GM19372 (cell line): ENCODE data around the gene GALNT2.

Experiments
- ATAC-seq: cut with Tn5 transposase; IDR thresholded peaks from one replicate; pipeline ENCODE4 v1.9.1; 2021; ENCODE audit warnings: mild to moderate bottlenecking, low read depth, moderate library complexity; ENCODE audit not compliant: unreplicated experiment

The GALNT2 gene

DNA sequence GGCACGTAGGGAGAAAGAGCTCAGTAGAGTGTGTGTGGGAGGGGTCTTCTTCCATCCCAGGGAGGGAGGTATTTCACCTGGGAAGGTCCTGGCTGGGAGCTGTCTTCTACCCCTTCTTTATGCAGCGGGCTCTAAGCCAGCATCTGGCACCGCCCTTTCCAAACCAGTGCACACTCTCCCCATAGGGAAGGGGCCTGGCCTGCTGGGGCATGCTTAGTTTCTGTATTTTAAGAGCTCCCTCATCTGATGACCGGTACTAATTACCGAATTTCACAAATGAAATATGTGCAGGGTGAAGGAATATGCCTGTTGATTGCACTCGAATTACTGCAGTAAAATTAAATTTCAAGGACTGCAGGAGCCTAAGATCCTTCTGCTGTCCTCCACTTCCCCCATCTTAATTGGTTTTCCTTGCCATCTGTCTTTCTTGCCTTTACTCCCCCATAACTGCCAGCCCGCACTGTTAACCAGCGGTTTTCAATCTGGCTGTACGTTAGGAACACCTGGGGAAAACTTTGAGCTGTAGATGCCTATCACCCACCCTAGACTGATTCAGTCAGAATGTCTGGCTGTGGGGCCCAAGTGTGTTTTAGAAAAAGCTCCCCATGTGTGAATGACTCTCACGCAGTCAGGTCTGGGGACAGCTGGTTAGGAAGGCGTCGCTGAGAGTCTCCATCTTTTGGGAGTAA, 20.1 kb downstream of the GALNT2 start:
- no peak for ATAC-seq

- no peak for ATAC-seq
Measured at GRCh38 chr1:230087717-230088105, 20.7 kb downstream of the GALNT2 start.

DNA sequence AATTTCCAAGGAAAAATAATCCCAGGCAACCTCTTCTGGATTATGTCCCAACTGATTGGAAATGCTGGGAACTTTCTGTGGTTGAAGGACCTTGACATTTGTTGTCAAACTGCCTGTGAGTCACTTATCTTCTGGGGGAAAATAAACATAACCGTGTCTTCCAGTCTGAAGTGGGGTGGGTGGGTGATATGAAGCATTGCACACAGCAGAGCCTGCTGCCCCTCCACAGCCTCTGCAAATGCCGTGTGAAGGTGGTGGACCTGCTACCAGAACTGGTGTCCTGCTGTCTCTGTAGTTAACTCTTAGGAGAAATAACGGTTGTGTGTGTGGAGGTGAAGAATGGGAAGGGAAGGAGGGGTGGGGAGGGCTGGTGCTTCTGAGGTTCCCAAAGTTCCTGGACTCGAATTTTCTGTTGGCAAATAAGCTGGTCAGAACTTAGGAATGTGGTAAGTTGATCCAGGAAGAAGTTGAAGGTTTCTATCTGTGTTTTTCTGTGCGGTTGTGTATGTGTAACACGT, 23.2 kb downstream of the GALNT2 start:
- no peak for ATAC-seq

GRCh38 chr1:230091473-230092231, 24.6 kb downstream of the GALNT2 start:
- ATAC-seq: no peak

- no peak for ATAC-seq
Measured at GRCh38 chr1:230094746-230095145, 27.7 kb downstream of the GALNT2 start.

DNA sequence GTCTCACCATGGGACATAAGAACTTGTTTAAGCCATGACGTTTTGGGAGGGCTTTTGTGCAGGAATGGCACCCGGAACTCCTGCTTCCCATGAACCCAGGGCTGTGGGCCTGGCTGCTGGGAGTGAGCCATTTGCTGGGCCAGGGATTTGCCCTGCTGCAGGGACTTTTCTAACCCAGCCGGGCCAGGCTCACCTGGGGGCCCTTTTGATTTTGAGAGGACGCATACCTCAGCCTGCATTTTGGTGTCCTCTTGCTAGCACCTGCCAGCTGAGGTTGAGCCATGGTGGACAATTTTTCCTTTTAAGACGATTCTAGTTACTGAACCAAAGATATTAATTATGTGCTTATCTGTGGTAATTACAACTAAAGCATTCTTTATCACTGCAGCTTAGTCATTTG, 28.9 kb downstream of the GALNT2 start:
- no peak for ATAC-seq

DNA sequence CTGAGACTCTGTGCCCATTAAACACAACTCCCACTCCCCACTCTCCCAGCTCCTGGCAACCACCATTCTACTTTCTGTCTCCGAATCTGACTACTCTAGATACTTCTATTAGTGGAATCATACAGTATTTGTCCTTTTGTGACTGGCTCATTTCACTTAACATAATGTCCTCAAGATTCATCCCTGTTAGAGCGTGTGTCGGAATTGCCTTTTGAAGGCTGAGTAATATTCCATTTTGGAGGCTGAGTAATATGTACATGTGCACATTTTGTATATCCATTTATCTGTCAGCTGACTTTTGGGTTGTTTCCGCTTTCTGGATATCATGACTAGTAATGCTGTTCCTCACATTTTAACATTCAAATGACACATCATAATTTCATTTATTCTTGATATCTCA, 30.3 kb downstream of the GALNT2 start:
- ATAC-seq: no peak

GRCh38 chr1:230098723-230099122, 31.7 kb downstream of the GALNT2 start:
- no peak for ATAC-seq

DNA sequence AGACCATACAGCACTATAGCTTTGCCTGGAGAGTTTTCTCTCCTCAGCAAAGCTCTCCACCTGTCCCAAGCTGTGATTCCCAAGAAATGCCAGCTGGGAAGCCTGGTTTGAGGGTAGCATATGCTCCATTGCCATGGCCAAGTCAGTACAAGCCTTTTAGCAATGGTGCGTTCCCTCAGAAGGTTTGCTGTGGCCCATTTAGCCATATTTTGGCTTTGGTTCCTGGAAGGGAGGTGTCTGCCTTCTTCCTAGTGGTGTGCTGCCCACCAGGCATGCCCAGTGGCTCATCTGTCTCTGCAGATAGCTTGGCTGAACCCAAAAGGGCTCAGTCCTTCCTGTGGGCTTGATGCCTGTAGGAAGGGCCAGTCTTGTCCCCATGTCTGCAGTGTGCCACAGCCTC, 32.4 kb downstream of the GALNT2 start:
- no peak for ATAC-seq

GRCh38 chr1:230100932-230101331, 33.9 kb downstream of the GALNT2 start:
- no peak for ATAC-seq

DNA sequence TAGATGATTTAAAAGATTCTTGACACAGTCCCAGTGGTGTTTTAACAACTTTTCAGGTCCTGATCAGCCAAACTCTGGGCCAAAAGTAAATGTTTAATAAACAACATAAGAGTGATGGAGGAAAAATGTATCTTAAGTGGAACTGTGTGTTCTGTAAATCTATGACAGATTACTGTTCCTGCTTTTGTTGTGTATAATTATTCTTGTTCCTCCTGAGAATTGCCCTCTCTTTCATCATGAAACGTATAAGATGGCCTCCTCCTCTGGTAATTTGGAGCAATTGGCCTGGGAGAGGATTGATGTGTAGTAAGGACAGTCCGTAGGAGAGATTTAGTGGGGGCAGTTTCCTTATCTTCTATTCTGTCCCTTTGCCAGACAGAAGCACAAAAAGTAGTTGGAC, 34.5 kb downstream of the GALNT2 start:
- no peak for ATAC-seq

DNA sequence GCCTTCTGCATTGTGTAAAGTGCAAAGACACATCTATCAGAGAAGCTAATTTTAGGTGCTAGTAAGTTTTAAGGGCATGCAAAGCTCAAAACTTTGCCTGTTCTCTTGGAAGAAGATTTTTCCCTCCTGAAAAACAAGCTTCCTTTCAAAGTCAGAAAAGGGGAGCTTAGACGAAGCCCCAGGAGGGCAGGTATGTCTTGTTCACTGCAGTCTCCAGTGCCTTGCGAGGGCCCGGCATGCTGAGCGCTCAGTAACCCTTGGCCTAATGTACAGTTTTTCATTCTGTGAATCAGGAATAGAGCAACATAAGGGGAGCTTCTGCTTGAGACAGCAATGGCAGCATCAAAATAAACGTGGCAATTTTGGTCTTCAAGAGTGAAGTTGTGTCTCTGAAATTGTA, 35.0 kb downstream of the GALNT2 start:
- no peak for ATAC-seq

DNA sequence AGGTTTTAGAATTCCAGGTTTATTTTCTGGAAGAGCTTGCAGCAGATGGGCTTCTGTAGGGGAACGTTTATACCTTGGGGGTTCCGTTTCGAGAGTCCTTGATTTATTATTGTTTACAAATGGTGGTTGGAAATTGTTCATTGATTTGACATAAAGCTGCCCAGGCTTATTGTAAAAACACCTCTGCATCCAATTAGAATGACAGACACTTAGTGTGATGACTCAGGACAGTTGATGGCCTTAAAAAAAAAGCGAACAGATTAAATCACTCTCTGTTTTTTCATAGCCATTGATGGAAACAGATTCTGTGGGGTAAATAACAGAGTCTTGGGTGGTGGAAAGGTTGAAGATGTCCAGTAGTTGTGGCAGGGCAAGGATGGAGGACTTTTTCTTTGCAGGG, 35.4 kb downstream of the GALNT2 start:
- no peak for ATAC-seq

DNA sequence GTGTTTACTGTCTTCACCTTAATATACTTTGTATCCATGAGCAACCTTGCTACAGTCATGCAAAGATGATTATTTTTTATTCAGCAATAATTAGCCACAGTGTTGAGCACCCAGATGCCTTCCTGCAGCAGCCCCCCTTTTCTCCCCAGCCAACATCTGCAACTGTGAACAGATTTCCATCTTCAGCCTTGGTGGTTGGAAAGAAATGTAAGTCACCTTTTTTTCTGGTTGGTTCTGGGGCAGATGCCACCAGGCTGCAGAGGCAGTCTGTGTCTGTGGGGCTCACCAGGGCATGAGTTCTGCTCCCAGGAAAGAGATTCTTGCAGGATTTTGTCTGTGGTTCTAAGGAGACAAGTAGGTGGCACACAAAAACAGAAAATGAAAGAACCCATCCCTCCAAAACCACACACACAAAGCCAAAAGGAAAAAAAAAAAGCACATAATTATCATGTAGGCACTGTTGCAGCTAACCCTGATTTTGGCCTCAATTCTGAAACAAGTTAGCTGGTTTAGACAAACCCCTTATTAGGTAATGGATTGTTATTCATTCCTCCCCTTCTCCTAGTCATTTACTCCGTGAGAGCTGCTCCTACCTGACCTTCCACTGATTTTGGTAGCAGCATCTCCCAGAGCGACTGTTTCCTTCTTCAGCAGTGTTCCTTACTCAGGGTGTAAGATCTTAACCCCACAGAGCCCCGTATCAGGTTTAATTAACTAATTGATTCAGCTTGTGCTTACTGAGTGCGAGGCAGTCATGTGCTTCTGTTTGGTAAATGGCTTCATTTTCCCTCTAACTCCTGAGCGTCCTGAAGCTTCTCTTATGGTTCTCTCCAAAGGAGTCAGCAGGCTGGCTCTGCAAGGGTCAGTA, 36.5 kb downstream of the GALNT2 start:
- ATAC-seq: no peak

DNA sequence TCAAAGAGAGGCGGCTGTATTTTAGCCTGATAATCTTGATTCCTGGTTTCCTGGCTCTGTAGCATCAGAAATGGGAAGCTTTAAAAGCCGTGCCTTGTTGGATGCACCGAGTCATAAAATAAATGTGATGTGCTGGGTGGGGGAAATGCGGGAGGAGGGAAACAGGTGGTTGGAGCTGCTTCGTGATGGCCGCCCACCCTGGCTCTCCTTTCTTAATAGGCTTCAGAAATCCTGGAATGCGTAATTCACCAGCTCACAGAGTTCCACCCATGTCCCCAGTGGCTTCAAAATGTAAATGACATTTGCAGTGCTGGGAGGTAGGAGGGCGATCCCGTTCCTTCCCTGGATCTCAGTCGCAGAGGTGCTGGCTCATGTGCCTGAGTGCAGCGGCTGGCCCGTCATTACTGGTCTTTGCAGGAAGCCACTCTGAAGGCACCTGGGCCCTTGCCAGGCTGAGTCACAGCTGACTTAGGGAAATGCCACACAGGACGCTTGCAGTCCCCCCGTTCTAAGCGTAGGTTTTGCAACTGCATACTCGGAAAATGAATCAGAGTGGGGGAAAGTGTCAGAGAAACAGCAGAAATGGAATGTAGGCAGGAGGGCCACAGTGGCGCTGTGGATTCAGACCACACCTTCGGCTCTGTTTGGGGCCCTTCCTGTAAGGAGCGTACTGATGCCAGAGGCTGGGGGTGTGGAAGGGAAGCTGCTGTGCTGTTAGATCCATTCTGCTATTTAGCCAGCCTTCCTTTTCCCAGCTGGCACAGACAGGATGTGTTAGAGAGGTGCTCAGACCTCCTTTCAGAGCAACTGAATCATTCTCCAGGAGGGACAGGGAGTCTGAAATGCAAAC, 37.6 kb downstream of the GALNT2 start:
- ATAC-seq: no peak

GRCh38 chr1:230105245-230105753, 38.3 kb downstream of the GALNT2 start:
- no peak for ATAC-seq

GRCh38 chr1:230105754-230106625, 39.0 kb downstream of the GALNT2 start:
- ATAC-seq: peak; percentile 26

DNA sequence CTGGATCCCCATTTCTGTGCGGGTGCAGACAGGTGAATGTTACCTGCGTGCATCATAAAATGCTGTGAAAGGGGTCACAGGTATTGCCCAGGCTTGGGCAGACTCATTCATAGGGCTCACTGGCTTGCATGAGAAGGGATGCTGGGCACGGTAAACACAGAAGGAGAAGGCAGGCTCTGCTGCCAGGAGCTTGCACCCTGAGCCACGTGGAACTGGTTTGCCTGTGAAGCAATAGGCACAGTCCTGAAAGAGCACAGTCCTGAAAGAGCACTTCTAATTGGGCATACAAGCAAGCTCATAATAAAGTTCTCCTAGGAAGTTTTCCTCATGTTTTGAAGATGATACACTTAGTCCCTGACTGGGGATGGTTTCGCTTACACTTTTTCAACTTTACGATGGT, 40.9 kb downstream of the GALNT2 start:
- no peak for ATAC-seq

DNA sequence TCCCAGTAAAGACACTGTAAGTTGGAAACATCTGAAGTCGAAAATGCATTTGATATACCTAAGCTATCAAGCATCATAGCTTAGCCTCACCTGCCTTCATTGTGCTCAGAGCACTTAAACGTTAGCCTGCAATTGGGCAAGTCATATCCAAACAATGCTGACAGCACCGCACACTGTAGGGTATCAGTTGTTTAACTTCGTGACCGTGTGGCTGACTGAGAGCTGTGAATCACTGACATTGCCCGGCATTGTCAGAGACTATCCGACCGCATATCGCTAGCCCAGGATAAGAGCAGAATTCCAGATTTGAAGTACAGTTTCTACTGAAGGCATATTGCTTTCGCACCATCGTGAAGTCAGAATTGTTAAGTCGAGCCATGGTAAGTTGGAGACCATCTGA, 41.5 kb downstream of the GALNT2 start:
- no peak for ATAC-seq
